Astrocyte (in vitro differentiated cells and primary cell): ENCODE measurements around the gene FAM3B. TPM values are rescaled to one million over a fixed set of nuclear protein-coding genes. Genes with fewer than 3 reads are reported as not detected.

ENCODE experiments used
- DNase-seq: peaks from one replicate; pipeline ENCODE4 v3.0.0-alpha.2; 2010; ENCODE audit warnings: low read depth
- FAIRE-seq: peaks from 2 replicates; lab custom pipeline; 2011; peaks lifted over from hg19 to GRCh38; lab: Jason Lieb, UNC
- H2AFZ ChIP-seq: 2 replicates; pipeline ENCODE4 v1.6.0; 2012; ENCODE audit warnings: low read depth, low read length, inconsistent platforms
- H3K27ac ChIP-seq: 2 replicates; pipeline ENCODE4 v1.5.1; 2011; ENCODE audit warnings: low read depth, low read length, inconsistent platforms
- H3K27me3 ChIP-seq: 2 replicates; pipeline ENCODE4 v1.6.0; 2011; ENCODE audit warnings: low read length, inconsistent platforms; ENCODE audit not compliant: insufficient read depth
- H3K36me3 ChIP-seq: 2 replicates; pipeline ENCODE4 v1.5.1; 2011; ENCODE audit warnings: low read length, inconsistent platforms; ENCODE audit not compliant: insufficient read depth
- H3K4me1 ChIP-seq: 2 replicates; pipeline ENCODE4 v1.5.1; 2011; ENCODE audit warnings: low read length, inconsistent platforms; ENCODE audit not compliant: insufficient read depth
- H3K4me2 ChIP-seq: 2 replicates; pipeline ENCODE4 v1.6.0; 2012; ENCODE audit warnings: low read length, inconsistent platforms
- H3K4me3 ChIP-seq: 2 replicates; pipeline ENCODE4 v1.5.1; 2011; ENCODE audit warnings: low read depth, mild to moderate bottlenecking, low read length, inconsistent platforms; ENCODE audit not compliant: insufficient read depth
- H3K79me2 ChIP-seq: 2 replicates; pipeline ENCODE4 v1.6.0; 2012; ENCODE audit warnings: mild to moderate bottlenecking, low read length, inconsistent platforms; ENCODE audit not compliant: insufficient read depth
- H3K9ac ChIP-seq: 2 replicates; pipeline ENCODE4 v1.6.0; 2012; ENCODE audit warnings: mild to moderate bottlenecking, low read length, inconsistent platforms
- H3K9me3 ChIP-seq: 2 replicates; pipeline ENCODE4 v1.5.1; 2012; ENCODE audit warnings: low read depth, mild to moderate bottlenecking, low read length, inconsistent platforms; ENCODE audit not compliant: insufficient read depth
- H4K20me1 ChIP-seq: 2 replicates; pipeline ENCODE4 v1.6.0; 2012; ENCODE audit warnings: low read length, inconsistent platforms; ENCODE audit not compliant: insufficient read depth
- H3K27ac Mint-ChIP-seq: one replicate; pipeline ENCODE4 v1.8.0; 2021; ENCODE audit warnings: mild to moderate bottlenecking, mixed read lengths; ENCODE audit not compliant: unreplicated experiment
- H3K27me3 Mint-ChIP-seq: one replicate; pipeline ENCODE4 v1.8.0; 2021; ENCODE audit warnings: low read depth, mixed read lengths; ENCODE audit not compliant: unreplicated experiment
- H3K36me3 Mint-ChIP-seq: one replicate; pipeline ENCODE4 v1.8.0; 2021; ENCODE audit warnings: low read depth, mixed read lengths; ENCODE audit not compliant: unreplicated experiment
- H3K4me1 Mint-ChIP-seq: one replicate; pipeline ENCODE4 v1.8.0; 2021; ENCODE audit warnings: low read depth, mixed read lengths; ENCODE audit not compliant: unreplicated experiment
- H3K4me3 Mint-ChIP-seq: one replicate; pipeline ENCODE4 v1.8.0; 2021; ENCODE audit warnings: mild to moderate bottlenecking, moderate library complexity, mixed read lengths; ENCODE audit not compliant: unreplicated experiment
- H3K9me3 Mint-ChIP-seq: one replicate; pipeline ENCODE4 v1.8.0; 2021; ENCODE audit warnings: mild to moderate bottlenecking, mixed read lengths; ENCODE audit not compliant: unreplicated experiment
- CTCF ChIP-seq: IDR thresholded peaks from 2 replicates; pipeline ENCODE4 v1.5.1; 2011; ENCODE audit warnings: low read depth, mild to moderate bottlenecking, inconsistent platforms, low read length, moderate library complexity; ENCODE audit not compliant: insufficient read depth
- EZH2 ChIP-seq: IDR thresholded peaks from 2 replicates; pipeline ENCODE4 v1.6.1; 2012; ENCODE audit warnings: mild to moderate bottlenecking, low read length, inconsistent platforms; ENCODE audit not compliant: insufficient read depth
- total RNA-seq: library from RNA; stranded (reverse); gene quantifications from 2 replicates; pipeline ENCODE4 v1.2.1, GENCODE V29; 2021

Gene FAM3B
- total RNA-seq, 1 donor from 2014 or later: not detected

GRCh38 chr21:41369105-41369919 is 52.7 kb downstream of the FAM3B start:
- Histone ChIP-seq H4K20me1 (no peaks in the 10 kb centered on the region), H3K27ac (no peak overlapping the region), H2AFZ (peak overlapping the region; percentile 41), H3K79me2 (no peaks in the 10 kb centered on the region), H3K36me3 (no peaks in the 10 kb centered on the region), H3K27me3 (peaks cover 6% of the 10 kb centered on the region), H3K4me1 (no peaks in the 10 kb centered on the region), H3K9ac (no peak overlapping the region), H3K4me2 (peak overlapping the region; percentile 62), H3K9me3 (peaks cover 4% of the 10 kb centered on the region), H3K4me3 (no peak overlapping the region)
- no peak overlapping the region for H3K4me3 Mint-ChIP-seq
- peaks cover 20% of the 10 kb centered on the region for H3K27me3 Mint-ChIP-seq
- H3K9me3 Mint-ChIP-seq: peaks cover 7% of the 10 kb centered on the region
- H3K27ac Mint-ChIP-seq: peak overlapping the region; percentile 72
- DNase-seq (no peak), FAIRE-seq (no peak)
- H3K36me3 Mint-ChIP-seq: peaks cover 13% of the 10 kb centered on the region
- TF ChIP-seq CTCF: no peak
- no peak for TF ChIP-seq EZH2
- peaks cover 27% of the 10 kb centered on the region for H3K4me1 Mint-ChIP-seq

- H3K4me1 ChIP-seq: no peaks in the 10 kb centered on the region
- H4K20me1 ChIP-seq: no peaks in the 10 kb centered on the region
- H3K9me3 ChIP-seq: peaks cover 4% of the 10 kb centered on the region
- H3K4me2 ChIP-seq: no peak overlapping the region
- DNase-seq (no peak), FAIRE-seq (no peak)
- Mint-ChIP-seq H3K27me3 (peaks cover 23% of the 10 kb centered on the region), H3K27ac (no peak overlapping the region), H3K36me3 (peaks cover 9% of the 10 kb centered on the region), H3K4me1 (peaks cover 27% of the 10 kb centered on the region), H3K4me3 (no peak overlapping the region), H3K9me3 (peaks cover 4% of the 10 kb centered on the region)
- peaks cover 6% of the 10 kb centered on the region for H3K27me3 ChIP-seq
- no peak overlapping the region for H3K27ac ChIP-seq
- H3K9ac ChIP-seq: no peak overlapping the region
- no peak overlapping the region for H2AFZ ChIP-seq
- no peak overlapping the region for H3K4me3 ChIP-seq
- H3K36me3 ChIP-seq: no peaks in the 10 kb centered on the region
- H3K79me2 ChIP-seq: no peaks in the 10 kb centered on the region
- TF ChIP-seq CTCF: no peak
Measured at GRCh38 chr21:41369920-41370839, 53.6 kb downstream of the FAM3B start.
